DMS53 (cell line): Measurements from ENCODE around the gene MFSD6.

ENCODE experiments used
- DNase-seq: peaks from one replicate; lab custom pipeline; 2025; lab: John Stamatoyannopoulos, UW

MFSD6 gene

DNA sequence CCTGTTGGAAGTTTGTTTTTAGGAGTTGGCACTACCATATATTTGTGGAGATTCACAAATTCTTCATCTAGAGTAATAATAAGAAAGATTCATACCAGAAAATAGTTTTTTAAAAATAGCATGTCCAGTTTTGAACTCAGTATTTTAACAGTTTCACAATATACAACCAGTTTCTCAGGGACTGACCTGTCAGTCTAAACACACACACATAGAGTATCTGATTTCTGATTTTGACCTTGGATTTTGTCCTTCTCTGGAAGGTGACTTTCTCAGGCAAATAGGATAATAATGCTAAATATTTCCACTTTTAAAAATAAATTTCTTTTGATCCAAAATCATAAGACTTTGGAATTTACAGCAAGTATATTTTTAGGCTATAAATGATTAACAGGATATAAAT is 32.0 kb downstream of the MFSD6 start:
- no peak for DNase-seq

DNA sequence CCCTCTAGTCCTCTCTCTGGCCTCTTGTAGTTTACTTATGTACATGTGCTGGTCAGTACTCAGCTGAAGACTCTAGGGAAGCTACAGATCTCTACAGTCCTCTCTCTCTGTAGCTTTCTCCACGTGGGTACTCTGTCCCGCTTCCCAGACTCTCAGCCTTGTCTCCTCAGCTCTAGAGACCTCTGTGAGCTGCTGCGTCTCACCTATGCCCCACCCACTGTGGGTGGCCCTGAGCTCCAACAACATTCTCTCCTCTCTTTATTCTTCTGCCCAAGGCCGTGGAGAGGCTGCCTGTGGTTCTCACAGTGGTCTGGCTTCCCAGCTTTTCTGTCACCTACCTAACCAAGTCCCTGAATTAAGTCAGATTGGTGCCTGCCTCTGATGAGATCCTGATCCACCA is 33.4 kb downstream of the MFSD6 start:
- no peak for DNase-seq

DNA sequence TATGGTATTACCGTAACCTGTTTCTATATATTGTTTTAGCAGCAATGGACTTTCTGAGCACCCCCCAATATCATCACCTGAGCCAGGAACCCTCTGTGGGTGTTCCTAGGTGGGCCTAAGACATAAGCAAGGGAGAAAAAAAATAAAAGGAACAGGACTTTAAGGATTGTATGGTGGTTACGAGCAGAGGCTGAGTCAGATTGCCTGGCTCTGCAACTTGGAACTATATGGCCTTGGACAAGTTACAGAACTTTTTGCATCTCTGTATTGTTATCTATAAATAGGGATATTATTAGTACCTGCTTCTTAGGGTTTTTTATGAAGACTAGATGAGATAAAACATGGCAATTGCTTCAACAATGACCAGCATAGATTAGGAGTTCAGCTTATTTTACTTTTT is 34.9 kb downstream of the MFSD6 start:
- no peak for DNase-seq

GRCh38 chr2:190443778-190444481 is 35.8 kb downstream of the MFSD6 start:
- no peak for DNase-seq

- DNase-seq: no peak
Observed at GRCh38 chr2:190444976-190445375, 36.8 kb downstream of the MFSD6 start.

DNA sequence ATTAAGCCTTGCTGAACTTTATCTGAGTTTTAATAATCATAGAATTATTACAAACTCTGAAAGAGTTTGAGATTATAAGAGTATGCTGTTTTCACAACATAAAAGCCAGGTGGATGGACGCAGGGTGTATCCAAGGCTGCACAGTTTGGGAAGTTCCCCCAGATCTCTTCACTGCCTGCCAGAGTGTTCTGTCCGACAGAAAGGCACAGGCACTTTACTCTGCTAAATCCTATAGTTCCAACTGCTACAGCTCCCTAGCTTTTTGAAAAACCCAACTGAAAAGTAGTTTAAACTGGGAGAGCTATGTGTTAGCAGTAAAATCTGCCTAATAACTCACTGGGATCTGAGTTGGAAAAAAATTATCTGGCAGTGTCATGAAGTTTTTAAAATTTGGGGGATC is 38.0 kb downstream of the MFSD6 start:
- DNase-seq: no peak

- DNase-seq: no peak
Observed at GRCh38 chr2:190446750-190447516, 38.8 kb downstream of the MFSD6 start.

GRCh38 chr2:190447766-190448165 is 39.6 kb downstream of the MFSD6 start:
- DNase-seq: no peak

- DNase-seq: no peak
Observed at GRCh38 chr2:190449925-190450324, 41.8 kb downstream of the MFSD6 start.

DNA sequence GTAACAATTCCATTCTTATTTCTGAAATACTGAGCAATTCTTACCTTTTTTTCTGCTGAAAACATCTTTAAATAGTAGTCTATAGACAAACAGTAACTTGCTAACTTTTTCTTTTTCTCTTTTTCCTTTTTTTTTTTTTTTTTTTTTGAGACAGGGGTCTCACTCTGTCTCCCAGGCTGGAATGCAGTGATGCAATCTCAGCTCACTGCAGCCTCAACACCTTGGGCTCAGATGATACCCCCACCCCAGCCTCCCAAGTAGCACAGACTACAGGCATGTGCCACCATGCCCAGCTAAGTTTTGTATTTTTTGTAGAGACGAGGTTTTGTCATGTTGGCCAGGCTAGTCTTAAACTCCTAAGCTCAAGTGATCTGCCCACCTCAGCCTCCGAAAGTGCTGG is 42.2 kb downstream of the MFSD6 start:
- no peak for DNase-seq

- DNase-seq: no peak
Observed at GRCh38 chr2:190451561-190452176, 43.5 kb downstream of the MFSD6 start.

- no peak for DNase-seq
Observed at GRCh38 chr2:190452433-190452832, 44.3 kb downstream of the MFSD6 start.

GRCh38 chr2:190454795-190455194 is 46.6 kb downstream of the MFSD6 start:
- DNase-seq: no peak

DNA sequence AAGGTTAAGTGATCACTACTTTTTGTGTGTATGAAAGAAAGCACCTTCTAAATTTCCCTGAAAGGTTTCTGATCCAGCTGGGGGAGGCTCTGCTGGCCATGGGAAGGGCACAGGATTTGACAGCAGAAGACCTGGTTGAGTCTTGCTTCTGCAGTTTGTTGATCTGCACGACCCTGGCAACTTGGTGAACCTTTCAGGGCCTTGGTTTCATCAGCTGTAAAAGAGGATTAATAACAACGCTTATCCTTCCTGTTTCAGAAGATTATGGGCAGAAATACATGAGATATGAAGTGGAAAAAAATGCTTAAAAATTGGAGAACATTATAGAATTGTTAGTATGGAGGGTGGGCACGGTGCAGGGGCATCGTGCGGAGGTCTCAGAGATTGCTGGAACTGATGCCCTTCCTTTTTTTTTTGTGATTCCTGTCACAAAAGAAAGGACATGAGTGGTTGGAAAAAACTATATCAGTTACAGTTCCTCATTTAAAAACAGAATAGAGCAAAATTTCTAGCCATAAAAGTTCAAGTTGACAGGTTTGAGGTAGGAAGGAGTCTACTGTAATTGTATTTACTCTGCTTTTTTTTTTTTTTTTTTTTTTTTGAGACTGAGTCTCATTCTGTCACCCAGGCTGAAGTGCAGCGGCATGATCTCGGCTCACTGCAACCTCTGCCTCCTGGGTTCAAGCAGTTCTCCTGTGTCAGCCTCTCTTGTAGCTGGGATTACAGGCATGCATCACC is 47.4 kb downstream of the MFSD6 start:
- no peak for DNase-seq

GRCh38 chr2:190456833-190457232 is 48.7 kb downstream of the MFSD6 start:
- no peak for DNase-seq

- DNase-seq: no peak
Observed at GRCh38 chr2:190457256-190457655, 49.1 kb downstream of the MFSD6 start.

- DNase-seq: no peak
Observed at GRCh38 chr2:190458352-190459107, 50.4 kb downstream of the MFSD6 start.

DNA sequence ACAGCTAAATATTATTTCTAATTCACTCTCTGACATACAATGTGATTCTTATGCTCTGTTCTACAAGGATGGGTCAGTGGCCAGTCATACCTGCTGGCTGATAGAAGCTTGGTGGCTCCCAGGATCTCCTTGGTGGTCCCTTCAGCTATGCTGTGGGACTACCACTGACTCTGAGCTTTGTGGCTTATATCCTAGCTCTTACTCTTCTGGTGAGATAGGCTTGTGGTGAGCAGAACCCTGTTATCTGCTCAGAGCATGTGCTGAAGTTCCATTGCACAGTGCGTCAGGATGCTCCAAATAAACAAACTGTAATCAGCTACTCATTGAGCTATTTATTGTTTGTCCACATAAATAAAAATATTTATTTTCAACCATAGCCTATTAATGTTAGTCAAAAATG is 51.7 kb downstream of the MFSD6 start:
- DNase-seq: no peak

DNA sequence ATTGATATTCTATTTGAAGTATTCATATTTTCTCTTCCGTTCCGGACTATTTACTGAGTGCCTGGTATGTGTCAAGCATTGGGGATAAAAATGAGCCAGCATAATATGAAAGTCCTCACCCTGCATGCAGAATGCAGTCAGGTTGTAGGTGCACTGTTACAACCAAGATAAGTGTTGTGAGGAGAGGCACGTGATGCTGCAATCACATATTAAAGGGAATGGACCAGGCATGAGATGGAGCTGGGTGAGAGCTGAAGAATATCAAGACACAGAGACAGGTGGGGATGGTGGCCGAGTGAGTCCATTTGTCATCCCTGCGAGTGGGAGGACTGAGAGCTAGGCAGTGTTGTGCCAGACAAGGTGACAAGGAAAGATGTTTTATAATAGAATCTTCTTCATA is 52.3 kb downstream of the MFSD6 start:
- DNase-seq: no peak

- DNase-seq: no peak
Observed at GRCh38 chr2:190462181-190462580, 54.0 kb downstream of the MFSD6 start.

DNA sequence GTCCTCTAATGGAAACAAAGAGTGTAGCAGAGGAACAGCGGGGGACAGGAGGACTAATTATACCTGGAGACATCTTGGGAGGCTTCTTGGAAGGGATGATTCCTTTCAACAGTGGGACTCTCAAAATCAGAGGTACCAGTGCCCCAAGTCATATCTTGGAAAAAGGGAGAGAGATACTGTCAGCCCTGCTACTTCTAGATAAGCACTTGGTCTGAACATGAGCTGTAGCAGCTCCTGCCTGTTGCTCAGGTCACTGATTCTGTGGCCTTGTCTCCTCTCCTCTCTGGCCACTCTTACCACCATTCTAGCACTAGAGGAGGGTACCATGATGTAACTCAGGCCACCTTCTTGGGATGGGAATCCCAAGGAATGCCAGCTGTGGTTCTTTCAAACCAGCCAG is 54.5 kb downstream of the MFSD6 start:
- DNase-seq: no peak

DNA sequence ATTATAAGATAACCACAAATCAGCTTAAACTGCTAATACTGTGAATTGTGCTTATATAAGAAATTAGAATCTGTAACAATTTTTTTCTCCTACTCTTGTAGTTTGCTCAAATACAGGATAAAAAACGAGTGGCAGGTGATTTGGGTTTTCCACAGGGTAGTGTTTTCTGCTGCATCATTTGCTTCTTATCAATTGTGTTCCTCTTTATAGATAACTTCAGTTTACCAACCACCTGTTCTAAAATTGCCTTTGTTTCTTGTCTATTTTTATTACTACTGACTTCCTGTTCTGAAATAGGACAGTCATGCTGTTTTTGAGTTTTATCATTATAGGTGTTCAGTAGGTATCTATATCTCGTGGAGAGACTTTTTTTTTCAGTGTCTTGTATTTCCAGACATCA is 56.9 kb downstream of the MFSD6 start:
- DNase-seq: no peak
